ENCODE results near the gene HIVEP3. TPM values are rescaled to one million over a fixed set of nuclear protein-coding genes. Genes with fewer than 3 reads are reported as not detected.

The HIVEP3 gene
- total RNA-seq, 1 experiment from 2014 or later = 3.1 TPM

DNA sequence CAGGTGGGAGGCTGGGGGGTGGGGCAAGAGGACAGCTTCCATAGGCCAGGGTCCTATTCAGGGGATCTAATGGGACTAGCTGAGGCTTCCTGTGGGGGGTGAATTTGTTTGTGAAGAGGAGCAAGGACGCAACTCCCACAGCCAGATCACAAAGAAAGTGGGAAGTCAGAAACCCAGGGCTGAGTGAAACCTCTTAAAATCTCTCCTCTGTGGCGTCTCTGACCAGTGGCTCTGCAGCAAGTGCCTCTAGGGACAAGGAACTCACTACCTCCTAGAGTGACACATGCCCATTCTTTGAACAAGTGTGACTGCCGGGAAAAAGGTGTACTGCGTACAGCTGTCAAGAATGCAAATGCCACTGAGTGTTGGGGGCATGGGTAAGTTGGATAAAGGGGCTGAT is 187.9 kb downstream of the HIVEP3 start:
- CTCF ChIA-PET = no interaction called here
- DNase-seq (ENCODE audit: low spot score) = no peak

DNA sequence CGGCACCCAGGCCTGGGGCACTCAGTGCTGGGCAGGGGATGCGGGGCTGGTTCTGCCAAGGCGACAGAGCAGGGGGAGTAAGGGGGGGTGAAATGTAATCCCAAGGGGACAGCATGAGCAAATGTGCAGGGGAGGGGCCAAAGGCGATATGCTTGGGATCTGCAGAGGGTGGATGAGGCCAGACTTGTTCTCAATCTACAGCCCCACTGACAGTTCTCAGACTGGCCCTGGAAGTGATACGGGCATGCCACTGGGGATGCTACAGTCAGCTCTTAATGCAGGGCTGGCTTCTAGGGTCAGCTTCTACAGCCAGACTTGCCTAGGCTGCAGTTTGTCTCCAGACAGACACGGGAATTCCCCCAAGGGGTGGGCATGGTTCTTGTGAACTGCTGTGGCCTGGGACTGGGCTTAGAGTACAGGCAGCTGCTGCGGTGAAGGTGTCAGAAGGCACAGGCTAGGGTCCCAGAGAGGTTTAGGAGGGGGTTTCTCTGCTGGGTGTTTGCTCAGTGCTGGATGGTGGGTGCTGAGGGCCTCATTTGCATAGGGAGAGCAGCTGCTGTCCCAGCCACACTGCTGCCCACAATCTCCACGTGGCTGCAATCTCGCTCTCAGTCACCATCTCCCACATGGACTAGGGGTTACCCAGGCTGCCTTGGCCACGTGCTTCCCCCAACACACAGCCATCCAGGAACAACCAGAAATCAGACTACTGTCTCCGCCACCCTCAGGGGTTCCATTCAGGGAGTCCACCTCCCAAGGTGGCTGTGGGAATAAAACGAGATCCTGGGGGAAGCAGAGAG is 190.1 kb downstream of the HIVEP3 start:
- Histone ChIP-seq H3K27ac (ENCODE audit: low read depth, low read length, poor library complexity, severe bottlenecking) (no peak overlapping the region), H3K27me3 (replicated peaks; ENCODE audit: insufficient read depth, low read depth, low read length, poor library complexity) (no peaks in the 10 kb centered on the region), H3K4me1 (ENCODE audit: insufficient read depth, low read length, poor library complexity, severe bottlenecking) (no peaks in the 10 kb centered on the region), H3K9me3 (ENCODE audit: low read depth, low read length, poor library complexity, severe bottlenecking) (no peaks in the 10 kb centered on the region), H3K36me3 (ENCODE audit: insufficient read depth, low read length, poor library complexity, severe bottlenecking) (no peaks in the 10 kb centered on the region), H3K4me3 (ENCODE audit: low read depth, low read length, poor library complexity, severe bottlenecking) (no peak overlapping the region)
- ChIA-PET POLR2A (ENCODE audit: low non-redundant PET) (no interaction called here), CTCF (no interaction called here)
- intact Hi-C loops (cut with micrococcal nuclease; ENCODE audit: unreplicated experiment) = no loop called here
- DNase-seq (ENCODE audit: low spot score) = no peak
- BruUV-seq (replicated peaks) = no TSS peak
- TF ChIP-seq, protein P1, sequence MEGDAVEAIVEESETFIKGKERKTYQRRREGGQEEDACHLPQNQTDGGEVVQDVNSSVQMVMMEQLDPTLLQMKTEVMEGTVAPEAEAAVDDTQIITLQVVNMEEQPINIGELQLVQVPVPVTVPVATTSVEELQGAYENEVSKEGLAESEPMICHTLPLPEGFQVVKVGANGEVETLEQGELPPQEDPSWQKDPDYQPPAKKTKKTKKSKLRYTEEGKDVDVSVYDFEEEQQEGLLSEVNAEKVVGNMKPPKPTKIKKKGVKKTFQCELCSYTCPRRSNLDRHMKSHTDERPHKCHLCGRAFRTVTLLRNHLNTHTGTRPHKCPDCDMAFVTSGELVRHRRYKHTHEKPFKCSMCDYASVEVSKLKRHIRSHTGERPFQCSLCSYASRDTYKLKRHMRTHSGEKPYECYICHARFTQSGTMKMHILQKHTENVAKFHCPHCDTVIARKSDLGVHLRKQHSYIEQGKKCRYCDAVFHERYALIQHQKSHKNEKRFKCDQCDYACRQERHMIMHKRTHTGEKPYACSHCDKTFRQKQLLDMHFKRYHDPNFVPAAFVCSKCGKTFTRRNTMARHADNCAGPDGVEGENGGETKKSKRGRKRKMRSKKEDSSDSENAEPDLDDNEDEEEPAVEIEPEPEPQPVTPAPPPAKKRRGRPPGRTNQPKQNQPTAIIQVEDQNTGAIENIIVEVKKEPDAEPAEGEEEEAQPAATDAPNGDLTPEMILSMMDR (conservative IDR thresholded peaks at IDR 0.05; ENCODE audit: low read depth, low read length) = no peak
- no peak for TF ChIP-seq EZH2 (IDR thresholded peaks at IDR 0.05; ENCODE audit: borderline replicate concordance, low read depth, low read length, poor library complexity, severe bottlenecking)

More for the DNA sequence above, 187.9 kb downstream of the HIVEP3 start:
- POLR2A ChIA-PET (ENCODE audit: low non-redundant PET) = no interaction called here
- intact Hi-C loops (cut with micrococcal nuclease; ENCODE audit: unreplicated experiment) = no loop called here
- TF ChIP-seq EZH2 (IDR thresholded peaks at IDR 0.05; ENCODE audit: borderline replicate concordance, low read depth, low read length, poor library complexity, severe bottlenecking) = no peak
- TF ChIP-seq, protein P1 (conservative IDR thresholded peaks at IDR 0.05; ENCODE audit: low read depth, low read length) = no peak
- Histone ChIP-seq H3K4me3 (ENCODE audit: low read depth, low read length, poor library complexity, severe bottlenecking) (no peak overlapping the region), H3K9me3 (ENCODE audit: low read depth, low read length, poor library complexity, severe bottlenecking) (no peaks in the 10 kb centered on the region), H3K4me1 (ENCODE audit: insufficient read depth, low read length, poor library complexity, severe bottlenecking) (no peaks in the 10 kb centered on the region), H3K36me3 (ENCODE audit: insufficient read depth, low read length, poor library complexity, severe bottlenecking) (no peaks in the 10 kb centered on the region), H3K27ac (ENCODE audit: low read depth, low read length, poor library complexity, severe bottlenecking) (no peak overlapping the region), H3K27me3 (replicated peaks; ENCODE audit: insufficient read depth, low read depth, low read length, poor library complexity) (no peaks in the 10 kb centered on the region)
- BruUV-seq (replicated peaks) = no TSS peak

DNA sequence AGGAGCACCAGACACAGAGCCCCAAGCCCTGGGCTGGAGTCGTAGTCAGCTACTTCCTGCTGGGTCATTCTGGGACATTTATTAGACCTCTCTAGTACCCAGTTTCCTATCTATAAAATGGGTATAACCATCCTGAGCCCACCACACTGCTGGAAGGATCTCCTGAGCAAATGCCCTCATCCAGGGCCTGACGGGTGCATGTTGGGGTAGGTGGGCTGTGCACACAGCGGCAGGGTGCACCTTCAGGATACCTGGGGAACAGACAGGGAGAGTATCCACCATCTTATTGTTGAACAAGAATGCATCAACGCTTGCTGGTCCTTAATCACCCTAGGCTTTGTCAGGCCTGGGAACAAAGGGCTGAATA is 191.0 kb downstream of the HIVEP3 start:
- intact Hi-C loops (cut with micrococcal nuclease; ENCODE audit: unreplicated experiment) = no loop called here
- H3K27me3 ChIP-seq (replicated peaks; ENCODE audit: insufficient read depth, low read depth, low read length, poor library complexity) = no peaks in the 10 kb centered on the region
- no peaks in the 10 kb centered on the region for H3K36me3 ChIP-seq (ENCODE audit: insufficient read depth, low read length, poor library complexity, severe bottlenecking)
- H3K4me3 ChIP-seq (ENCODE audit: low read depth, low read length, poor library complexity, severe bottlenecking) = no peak overlapping the region
- TF ChIP-seq, protein P1 (conservative IDR thresholded peaks at IDR 0.05; ENCODE audit: low read depth, low read length) = no peak
- TF ChIP-seq EZH2 (IDR thresholded peaks at IDR 0.05; ENCODE audit: borderline replicate concordance, low read depth, low read length, poor library complexity, severe bottlenecking) = no peak
- no peaks in the 10 kb centered on the region for H3K4me1 ChIP-seq (ENCODE audit: insufficient read depth, low read length, poor library complexity, severe bottlenecking)
- ChIA-PET CTCF (no interaction called here), POLR2A (ENCODE audit: low non-redundant PET) (no interaction called here)
- BruUV-seq (replicated peaks) = no TSS peak
- DNase-seq (ENCODE audit: low spot score) = no peak
- no peaks in the 10 kb centered on the region for H3K9me3 ChIP-seq (ENCODE audit: low read depth, low read length, poor library complexity, severe bottlenecking)
- no peak overlapping the region for H3K27ac ChIP-seq (ENCODE audit: low read depth, low read length, poor library complexity, severe bottlenecking)
